Measurements from ENCODE around the gene TMEM184B.
A peak's percentile ranks its signal among the peaks of the same experiment; 100 is the strongest.

TMEM184B gene

DNA sequence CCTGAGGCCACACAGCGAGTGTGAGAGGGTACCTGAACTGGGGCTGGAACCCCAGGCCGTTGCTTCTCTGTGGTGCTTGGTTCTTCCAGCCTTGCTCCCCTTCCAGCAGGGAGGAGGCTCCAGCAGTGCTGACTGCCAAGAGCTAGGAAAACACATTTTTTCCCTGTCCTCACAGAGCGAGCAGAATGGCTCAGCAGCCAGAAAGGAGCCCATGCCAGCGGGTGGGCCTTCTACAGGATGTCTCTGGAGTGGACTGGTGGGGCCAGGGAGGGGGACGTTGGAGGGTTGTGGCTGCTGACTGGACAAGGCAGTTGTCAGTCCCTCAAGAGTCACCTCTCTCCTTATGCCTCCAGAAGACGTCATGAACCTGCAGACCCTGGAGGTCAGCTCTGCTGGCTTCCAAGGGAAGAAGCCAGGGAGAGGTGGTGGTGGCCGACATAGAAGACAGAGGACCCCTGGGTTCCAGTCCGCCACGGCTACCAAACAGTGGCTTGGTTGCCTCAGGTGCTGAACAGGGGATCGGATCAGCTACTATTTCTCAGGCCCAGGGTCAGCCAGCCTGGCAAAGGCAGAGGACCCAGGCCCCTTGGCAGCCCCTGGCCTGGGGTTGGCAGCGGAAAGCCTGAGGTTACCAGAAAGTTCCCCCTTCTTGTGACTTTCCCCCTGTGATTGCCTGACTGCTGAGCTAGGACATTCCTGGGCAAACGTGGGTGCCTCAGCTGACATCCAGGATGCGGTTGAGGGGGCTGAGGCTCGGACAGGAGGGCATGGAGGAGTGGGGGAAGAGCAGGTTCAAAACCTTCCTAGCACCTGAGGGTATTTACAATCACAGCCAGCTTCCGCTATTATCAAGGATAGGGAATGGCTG is 67.3 kb downstream of the TMEM184B start:
- DNase-seq (ENCODE audit: low read depth in 2 of 2): no peak

DNA sequence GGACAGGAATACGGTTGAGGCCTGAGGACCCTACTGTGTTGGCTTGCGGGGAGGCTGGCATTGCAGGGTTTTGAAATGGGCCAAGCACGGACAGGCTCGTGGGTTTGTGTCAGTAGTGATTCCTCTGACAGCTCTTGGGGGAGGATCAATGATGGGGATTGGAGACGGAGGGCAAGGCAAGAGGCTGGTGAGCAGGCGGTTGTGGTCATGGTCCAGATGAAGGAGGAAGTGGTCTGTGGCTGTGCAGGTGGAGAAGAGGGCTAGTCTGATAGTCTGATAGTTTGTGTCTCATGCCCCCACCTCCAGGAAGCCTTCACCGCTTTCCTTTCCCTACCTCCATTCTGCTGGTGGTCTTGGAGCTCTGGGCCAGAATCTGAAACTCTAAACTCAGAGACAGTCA is 68.0 kb downstream of the TMEM184B start:
- no peak for DNase-seq (ENCODE audit: low read depth in 2 of 2)

DNA sequence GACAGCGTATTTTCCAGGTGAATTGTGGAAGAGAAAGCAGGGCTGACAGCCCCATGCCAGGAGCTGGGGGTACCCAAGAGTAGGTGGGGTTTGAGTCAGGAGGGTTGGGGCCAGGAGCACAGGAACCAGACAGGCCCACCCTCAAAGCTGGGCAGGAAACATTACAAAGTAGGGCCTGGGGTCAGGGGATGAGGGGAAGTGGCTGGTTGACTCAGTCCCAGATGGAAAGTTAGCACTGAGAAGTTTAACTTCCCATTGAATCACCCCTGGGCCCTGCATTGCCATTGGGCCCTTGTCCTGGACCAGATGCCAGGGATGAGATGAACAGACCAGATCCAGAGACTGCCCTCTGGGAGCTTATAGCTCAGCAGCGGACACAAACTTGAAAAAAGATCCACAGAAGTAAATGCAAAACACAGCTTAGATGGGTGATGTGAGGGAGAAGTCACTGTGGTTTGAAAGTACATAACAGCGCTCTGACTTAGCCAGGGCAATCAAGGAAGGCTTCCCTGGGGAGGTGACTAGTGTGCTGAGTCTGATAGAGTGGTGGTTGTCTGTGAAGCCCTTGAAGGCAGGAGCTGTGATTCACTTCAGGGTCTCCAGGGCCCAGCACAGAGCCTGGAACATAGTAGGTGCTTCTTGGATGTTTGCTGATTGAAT is 68.8 kb downstream of the TMEM184B start:
- no peak for DNase-seq (ENCODE audit: low read depth in 2 of 2)

DNA sequence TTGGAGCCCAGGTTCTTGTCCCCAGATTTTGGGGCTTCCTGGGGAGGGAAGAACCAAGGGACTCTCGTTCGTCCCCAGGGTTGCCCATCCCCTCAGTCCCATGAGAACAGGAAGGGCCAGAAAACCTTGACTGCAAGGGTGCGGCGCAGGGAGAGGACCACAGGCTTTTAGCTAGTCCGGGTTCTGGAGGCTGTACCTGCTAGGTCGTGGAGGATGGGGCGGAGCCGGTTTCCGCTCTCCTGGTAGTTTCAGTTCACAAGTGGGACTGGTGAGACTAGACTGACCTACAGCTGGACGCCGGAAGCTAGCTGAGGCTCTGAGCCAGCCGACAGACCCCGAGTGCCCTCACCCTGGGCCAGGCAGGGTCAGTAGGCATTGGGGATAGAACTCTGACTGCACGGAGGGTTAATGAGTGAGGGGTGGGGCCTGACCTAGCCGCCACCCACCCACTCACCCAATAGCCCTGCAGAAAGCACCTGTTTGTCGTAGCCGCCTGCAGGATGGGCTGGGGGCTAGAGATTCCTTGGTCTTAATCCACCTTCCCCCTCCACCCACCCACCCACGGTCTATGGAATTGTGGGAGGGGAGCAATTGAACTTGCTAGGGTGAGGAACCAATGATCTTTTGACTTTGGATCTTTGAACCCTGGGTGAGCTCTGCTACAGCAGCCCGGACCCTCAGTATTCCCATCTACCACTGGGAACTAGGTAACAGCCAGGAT is 69.6 kb downstream of the TMEM184B start:
- DNase-seq (ENCODE audit: low read depth in 2 of 2): no peak

DNA sequence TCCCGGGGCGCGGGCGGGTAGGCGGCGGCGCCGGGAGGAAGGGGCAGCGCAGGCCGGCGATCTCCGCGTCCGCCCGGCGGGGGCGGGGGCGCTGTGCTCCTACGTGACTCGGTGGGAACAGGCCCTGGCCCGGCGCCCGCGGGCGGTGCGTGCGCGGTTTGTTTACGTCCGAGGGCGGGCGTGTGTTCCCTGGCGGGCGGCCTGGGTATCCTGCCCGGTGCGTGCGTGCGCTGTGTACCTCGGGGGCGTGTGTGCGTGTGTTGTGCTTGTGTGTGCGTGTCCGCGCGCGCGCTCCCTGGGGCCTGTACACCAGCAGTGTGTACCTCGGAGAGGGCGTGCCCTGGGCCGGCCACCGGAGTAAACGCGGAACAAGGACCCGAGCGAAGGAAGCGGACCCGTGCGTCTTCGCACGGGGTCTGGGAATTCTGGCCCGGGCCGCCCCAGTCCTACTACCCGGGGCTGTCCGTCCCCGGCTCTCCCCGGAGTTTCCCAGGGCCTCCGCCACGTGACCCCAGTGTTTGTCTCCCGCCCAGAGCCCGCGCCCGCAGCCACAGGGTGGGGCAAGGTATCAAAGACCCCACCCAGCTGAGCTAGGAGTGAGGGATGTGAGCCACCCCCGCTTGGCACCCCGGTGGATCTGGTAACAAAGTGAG is 70.2 kb downstream of the TMEM184B start:
- peak in 1 of 2 donors; percentile 19 for DNase-seq (ENCODE audit: low read depth in 2 of 2)

DNA sequence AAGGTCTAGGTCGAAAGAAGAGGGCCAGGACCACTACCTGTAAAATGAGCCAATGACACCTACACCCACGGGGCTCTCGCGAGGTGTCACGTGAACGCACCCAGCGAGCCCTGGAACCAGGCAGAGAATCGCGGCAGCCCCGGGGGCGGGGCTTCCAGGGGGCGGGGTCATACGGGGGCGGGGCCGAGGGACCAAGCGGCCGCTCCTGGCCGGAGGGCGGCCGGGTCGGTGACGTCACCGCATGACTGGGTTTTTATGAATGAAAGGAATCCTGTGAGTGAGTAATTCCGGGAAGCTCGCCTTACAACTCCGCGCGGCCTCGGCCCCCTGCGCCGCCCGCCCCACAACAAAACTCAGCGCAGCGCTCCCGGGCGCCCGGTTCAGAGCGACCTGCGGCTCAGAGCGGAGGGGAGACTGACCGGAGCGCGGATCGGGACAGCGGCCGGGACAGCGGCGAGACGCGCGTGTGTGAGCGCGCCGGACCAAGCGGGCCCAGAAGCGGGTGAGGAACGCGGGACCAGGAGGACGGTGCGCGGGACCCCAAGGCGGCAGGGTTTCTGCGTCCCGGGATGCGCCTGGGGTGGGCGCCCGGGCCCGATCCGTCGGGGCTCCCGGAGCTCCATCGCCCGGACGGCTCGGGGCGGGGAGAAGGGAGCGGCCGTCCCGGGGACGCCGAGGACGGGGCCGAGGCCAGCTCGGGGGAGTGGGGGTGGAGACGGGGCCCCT is 70.9 kb downstream of the TMEM184B start, which contains the start of gene MAFF:
Gene MAFF (plus strand): TSS at position 284 of the 726 bp plus-strand sequence. CDS start 11,860 bp downstream, outside the sequence.
- DNase-seq (ENCODE audit: low read depth in 2 of 2): peak; percentile 78 to 83

DNA sequence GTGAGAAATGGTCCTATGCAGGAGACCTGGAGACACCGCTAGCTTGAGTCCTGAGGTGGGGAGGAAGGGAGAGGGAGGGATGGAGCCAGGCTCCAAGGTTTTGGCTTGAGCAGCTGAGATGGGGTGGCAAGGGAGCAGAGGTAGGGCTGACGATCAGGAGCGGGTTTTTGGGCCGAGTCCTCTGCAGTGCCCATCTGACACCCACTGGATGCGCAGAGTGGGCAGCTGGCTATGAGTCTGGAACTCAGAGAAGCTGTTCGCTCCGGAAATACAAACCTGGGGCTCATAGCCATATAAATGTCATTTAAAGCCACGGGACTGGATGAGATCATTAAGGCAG is 71.5 kb downstream of the TMEM184B start:
- no peak for DNase-seq (ENCODE audit: low read depth in 2 of 2)

DNA sequence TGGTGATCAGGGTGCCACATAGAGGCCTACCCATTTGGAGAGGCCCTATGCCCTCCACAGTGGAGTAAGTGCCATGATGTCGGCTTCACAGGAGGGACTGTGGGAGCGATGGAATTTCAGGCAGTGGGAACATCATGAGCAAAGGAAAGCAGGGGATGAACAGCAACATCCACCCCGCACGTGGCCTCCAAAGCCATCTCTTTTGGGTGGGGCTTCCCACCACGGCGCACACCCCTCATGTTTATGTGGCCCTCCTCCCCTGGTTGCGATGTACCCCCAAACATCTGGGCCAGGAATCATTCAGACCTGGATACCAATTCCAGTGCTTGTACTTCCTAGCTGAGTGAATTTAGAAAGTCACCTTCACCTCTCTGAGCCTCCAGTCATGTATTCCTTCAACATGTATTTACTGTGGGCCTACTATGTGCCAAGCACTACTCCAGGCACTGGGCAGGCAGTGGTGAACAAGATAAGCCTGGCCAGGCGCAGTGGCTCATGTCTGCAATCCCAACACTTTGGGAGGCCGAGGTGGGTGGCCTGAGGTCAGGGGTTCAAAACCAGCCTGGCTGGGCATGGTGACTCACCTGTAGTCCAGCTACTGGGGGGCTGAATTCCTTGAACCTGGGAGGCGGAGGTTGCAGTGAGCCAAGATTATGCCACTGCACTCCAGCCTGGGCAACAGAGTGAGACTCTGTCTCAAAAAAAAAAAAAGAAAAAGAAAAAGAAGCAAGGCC is 72.8 kb downstream of the TMEM184B start:
- DNase-seq (ENCODE audit: low read depth in 2 of 2): no peak

DNA sequence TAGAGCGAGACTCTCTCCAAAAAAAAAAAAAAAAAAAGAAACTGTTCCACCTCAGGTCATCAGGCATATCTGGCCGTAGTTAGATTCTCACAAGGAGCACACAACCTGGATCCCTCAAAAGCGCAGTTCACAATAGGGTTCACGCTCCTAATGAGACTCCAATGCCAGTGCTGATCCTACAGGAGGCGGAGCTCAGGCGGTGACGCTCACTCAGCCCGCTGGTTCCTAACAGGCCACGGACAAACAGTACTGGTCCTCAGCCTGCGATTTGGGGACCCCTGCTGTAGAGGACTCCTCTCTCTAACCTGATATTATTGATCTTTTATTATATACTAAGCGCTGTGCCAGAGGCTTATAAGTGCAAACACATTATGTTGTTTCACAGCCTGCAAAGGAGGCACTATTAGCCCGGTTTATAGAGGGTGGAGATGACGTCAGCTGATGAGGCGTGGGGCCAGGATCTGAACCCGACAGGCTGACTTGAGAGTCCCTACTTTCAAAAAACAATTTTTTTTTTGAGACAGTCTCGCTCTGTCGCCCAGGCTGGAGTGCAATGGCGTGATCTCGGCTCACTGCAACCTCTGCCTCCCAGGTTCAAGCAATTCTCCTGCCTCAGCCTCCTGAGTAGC is 75.9 kb downstream of the TMEM184B start:
- DNase-seq (ENCODE audit: low read depth in 2 of 2): no peak

DNA sequence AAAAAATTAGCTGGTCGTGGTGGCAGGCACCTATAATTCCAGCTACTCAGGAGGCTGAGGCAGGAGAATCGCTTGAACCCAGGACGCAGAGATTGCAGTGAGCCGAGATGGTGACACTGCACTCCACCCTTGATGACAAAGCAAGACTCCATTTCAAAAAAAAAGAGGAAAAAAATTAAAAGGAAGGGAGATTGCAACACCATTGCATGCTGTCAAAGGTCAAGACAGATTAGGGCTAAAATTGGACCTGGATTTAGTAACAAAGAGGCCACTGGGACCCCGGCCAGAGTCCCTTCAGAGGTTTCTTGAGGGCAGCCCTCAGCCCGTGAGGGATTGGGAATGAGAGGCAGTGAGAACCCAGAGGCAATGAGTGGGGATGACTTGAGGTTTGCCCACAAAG is 79.2 kb downstream of the TMEM184B start:
- no peak for DNase-seq (ENCODE audit: low read depth in 2 of 2)

DNA sequence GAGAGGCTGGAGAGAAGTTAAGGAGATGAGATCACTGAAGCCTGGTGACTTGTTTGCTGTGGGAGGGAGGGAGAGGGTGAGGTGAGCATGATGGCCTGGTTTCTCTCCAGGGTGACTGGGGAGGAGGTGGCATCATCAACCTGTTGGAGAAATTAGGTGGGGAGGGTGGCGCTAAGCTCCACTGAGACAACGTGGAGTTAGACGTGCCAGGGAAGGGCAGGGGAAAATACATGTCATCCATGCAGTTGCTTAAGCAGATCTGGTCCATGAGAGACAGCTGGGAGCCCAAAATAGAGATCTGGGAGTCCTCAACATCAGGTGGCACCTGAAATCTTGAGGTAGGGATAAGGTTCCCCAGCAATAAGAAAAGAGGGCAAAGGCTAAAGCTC is 80.3 kb downstream of the TMEM184B start:
- no peak for DNase-seq (ENCODE audit: low read depth in 2 of 2)

DNA sequence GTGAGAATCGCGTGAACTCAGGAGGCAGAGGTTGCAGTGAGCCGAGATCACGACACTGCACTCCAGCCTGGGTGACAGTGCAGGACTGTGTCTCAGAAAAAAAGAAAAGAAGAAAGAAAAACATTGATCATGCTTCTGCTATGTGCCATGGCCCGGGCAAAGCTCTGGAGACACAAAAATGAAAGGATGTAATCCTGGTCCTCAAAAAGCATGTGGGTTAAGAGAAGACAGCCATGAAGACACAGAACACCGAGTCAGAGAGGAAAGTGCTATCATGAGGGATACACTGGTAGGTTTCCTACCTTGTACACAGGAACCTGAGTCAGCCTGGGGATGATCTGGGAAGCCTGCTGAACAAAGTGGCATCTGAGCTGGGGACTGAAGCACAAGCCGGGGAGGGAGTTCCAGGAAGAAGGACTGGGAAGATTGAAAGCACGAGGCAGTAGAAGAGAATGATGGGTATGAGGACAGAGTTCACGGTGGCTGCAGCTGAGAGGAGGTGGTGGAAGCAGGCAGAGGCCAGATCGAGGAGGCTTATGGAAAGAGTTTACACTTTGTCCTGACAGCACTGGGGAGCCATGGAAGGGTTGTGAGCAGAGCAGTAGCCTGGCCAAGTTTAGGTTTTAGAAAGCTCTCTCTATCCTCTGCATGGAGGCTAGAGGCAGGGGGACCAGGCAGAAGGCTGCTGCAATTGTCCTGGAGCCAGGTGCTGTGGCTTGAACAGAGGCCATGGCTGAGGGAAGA is 80.9 kb downstream of the TMEM184B start:
- DNase-seq (ENCODE audit: low read depth in 2 of 2): no peak

DNA sequence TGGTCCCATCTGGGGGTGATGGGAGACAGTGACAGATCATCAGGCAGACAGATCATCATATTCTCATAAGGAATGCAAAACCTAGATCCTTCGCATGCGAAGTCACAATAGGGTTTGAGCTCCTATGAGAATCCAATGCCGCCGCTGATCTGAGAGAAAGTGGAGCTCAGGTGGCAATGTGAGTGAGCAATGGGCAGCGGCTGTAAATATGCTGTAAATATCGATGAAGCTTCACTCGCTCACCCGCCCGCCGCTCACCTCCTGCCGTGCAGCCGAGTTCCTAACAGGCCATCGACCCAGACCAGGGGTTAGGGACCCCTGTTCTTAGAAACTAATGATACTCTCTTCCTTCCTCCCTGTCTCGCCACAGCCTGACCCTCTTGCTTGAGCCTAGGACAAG is 81.8 kb downstream of the TMEM184B start:
- no peak for DNase-seq (ENCODE audit: low read depth in 2 of 2)

DNA sequence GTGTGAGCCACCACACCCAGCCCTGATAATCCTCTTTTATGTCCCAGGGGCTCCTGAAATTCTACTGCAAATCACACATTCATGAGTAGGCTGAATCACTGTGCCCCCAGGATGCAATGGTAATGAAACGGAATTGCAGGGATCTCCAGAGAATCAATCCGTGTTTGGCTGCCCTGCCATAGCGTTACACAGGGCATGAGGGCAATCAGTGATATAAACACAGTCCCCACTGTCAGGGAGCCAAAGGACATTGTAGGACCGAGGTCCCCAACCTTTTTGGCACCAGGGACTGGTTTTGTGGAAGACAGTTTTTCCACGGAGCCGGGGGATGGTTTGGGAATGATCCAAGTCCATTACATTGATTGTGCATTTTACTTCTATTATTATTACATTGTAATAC is 82.2 kb downstream of the TMEM184B start:
- no peak for DNase-seq (ENCODE audit: low read depth in 2 of 2)

DNA sequence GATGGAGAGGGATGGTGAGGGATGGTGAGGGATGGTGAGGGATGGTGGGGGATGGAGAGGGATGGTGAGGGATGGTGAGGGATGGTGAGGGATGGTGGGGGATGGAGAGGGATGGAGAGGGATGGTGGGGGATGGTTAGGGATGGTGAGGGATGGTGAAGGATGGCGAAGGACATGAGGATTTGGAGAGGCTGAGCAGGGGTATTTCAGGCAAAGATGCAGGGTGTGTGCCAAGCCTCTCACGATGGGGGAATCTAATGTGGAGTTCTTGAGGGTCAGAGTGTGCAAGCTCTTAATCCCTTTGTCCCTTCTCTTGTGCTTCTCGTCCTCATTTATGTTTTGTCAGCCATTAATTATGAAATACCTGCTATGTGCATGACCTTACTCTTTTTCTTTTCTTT is 83.7 kb downstream of the TMEM184B start:
- no peak for DNase-seq (ENCODE audit: low read depth in 2 of 2)

DNA sequence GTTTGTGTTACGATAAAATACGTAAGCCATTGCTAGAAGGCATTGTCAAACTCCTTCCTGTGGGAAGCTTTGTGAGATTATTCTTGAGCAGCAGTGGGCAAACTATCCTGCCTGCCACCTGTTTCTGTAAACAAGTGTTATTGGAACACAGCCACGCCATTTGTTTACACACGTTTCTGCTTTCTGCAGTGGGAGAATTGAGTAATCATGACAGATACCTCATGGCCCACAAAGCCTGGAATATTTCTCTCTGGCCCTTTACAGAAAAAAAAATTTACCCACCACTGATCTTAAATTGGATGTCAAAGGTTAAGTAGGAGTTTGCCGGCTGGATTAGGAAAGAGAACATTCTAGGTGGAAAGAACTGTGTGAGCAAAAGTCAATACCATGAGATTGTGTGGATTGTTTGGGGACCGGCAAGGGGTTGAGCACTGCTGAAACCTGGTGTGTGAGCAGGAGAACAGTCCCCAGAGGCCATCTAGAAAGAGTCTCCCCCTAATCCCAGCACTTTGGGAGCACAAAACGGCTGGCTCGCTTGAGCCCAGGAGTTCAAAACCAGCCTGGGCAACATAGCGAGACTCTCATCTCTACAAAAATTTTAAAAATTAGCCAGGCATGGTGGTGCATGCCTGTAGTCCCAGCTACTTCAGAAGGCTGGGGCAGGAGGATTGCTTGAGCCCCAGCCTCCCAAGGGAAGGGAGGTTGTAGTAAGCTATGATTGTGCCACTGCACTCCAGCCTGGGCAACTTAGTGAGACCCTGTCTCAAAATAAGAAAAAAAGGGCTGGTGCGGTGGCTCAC is 85.2 kb downstream of the TMEM184B start:
- no peak for DNase-seq (ENCODE audit: low read depth in 2 of 2)

DNA sequence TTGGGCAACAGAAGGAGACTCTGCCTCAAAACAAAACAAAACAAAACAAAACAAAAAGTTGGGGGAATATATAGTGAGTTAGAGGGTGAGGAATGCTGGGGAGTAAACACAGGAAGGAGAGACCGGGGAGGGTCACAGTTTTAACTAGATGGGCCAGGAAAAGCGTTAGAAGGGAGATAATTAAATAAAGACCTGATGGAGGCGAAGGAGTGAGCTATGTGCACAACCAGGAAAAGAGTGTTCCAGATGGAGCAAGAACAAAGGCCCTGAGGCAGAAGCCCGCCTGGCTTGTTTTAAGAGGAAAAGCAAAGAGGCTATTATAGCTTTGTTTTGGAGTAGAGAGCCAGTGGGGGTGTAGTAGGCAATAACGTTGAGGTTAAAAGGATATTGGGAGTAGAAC is 86.4 kb downstream of the TMEM184B start:
- no peak for DNase-seq (ENCODE audit: low read depth in 2 of 2)

DNA sequence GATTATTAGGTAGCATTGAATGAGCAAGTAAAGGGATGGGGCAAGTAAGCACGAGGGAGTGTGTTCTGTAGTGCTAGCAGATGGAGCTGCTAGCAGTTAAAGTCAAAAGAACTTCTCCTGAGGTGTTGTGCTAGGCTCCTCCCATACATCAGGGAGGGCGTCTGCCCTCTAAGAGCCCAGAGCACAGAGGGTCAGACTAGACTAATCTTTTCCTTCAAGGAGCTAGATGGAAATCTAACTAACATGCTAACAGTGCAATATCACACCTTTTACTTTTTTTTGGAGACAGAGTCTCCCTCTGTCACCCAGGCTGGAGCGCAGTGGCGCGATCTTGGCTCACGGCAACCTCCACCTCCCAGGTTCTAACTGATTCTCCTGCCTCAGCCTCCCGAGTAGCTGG is 88.0 kb downstream of the TMEM184B start:
- DNase-seq (ENCODE audit: low read depth in 2 of 2): no peak

Data from stimulated activated CD8-positive, alpha-beta memory T cell treated with anti-CD3 and anti-CD28 coated beads, Interleukin-7, amount 100 ng/mL, for 1 hour (primary cell).